HG03175 (cell line): ENCODE results near the gene SLFN12.
"Not testable (repeated sequence)": the region's sequence is repeated elsewhere in the genome, so short reads cannot be mapped to it uniquely, and the experiment has no call there.

Source experiments
- ATAC-seq: cut with Tn5 transposase; IDR thresholded peaks from one replicate; pipeline ENCODE4 v1.9.1; 2021; ENCODE audit warnings: mild to moderate bottlenecking, moderate library complexity; ENCODE audit not compliant: unreplicated experiment

Gene SLFN12

GRCh38 chr17:35414247-35414646 lies 18.1 kb downstream of the SLFN12 start:
- no peak for ATAC-seq

- no peak for ATAC-seq
Observed at GRCh38 chr17:35407531-35407930, 24.8 kb downstream of the SLFN12 start.

DNA sequence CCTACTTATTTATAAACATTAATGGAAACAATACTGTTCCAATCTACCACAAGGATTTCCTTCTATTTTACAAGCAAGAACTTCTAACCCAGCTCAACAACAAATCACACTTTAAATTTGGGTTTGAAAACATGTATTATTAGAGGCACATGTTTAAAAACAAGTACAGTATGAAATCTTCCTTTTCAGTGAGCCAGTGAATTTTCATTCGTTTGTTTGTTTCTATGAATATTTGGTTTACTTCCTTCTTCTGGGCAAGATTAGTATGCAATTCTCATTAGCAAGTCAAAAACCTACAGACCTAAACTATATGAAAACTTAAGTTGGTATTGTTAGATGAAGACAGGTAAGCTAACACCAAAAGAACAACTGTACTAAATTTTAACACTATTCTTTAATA lies 25.7 kb downstream of the SLFN12 start:
- no peak for ATAC-seq

- no peak for ATAC-seq
Observed at GRCh38 chr17:35404360-35404759, 27.9 kb downstream of the SLFN12 start.

DNA sequence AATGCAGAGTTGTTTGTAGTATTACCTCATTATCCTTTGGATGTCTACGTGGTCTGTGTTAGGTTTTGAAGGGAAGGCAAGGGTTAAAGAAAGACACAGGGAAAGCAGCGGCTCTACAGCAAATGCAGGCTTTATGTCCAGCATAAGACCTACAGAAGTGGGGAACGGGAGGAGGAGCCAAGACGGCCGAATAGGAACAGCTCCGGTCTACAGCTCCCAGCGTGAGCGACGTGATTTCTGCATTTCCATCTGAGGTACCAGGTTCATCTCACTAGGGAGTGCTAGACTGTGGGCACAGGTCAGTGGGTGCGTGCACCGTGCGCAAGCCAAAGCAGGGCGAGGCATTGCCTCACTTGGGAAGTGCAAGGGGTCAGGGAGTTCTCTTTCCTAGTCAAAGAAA lies 38.5 kb downstream of the SLFN12 start:
- not testable (repeated sequence) for ATAC-seq

DNA sequence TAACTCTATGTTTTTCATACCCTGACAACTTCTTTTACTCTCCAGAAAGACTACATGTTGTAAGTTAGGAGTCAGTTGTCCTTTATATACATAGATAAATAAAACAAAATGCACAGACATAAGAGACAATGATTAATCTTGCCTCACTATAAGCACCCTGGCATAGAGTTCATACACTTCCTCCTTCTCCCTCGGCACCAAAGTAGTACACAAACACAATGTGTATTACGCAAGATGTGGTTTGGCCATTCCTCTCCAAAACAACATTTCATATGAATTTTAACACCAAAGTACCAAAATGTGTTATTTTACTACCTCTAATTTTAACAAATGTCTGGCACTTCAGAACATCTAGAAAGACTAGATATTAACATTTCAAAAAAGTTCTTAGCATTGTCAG lies 41.6 kb downstream of the SLFN12 start:
- ATAC-seq: no peak

DNA sequence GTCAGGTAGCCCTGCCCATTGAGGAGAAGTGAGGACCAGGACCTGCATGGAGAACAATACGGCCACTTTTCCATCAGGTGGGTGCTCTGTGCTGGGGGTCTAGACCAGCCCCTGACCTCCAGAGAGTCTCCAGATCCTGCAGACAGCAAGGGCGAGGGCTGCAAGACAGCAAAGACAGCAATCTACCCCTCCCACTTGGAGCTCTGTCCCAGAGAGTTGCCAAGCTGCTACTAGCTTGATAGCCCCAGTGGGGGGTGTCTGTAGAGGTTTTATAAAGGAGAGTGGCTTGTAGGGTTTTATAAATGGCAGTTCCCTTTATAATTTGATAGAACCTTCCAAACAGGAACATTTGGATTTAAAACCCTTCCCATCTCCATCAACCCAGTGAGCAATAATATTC lies 42.1 kb downstream of the SLFN12 start:
- ATAC-seq: no peak

- ATAC-seq: no peak
Observed at GRCh38 chr17:35387496-35387895, 44.8 kb downstream of the SLFN12 start.

DNA sequence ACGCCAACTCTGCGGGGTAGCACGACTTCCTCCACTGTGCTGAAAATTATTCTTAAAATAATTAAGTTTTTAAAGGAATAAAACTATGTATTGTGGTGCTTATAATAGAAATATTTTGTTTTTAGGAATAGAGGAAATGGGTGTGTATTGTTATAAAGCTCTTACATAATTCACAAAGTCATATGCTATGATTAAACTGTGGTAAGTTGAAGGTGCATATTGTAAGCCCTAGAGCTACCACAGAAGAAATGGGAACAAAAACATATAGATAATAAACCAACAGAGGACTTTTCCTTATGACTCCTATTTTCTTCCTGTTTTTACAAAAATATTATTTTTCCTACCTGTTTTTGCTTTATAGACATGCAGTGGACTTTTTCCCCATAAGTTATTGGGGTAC lies 54.6 kb downstream of the SLFN12 start:
- no peak for ATAC-seq

- no peak for ATAC-seq
Observed at GRCh38 chr17:35377068-35377467, 55.2 kb downstream of the SLFN12 start.

DNA sequence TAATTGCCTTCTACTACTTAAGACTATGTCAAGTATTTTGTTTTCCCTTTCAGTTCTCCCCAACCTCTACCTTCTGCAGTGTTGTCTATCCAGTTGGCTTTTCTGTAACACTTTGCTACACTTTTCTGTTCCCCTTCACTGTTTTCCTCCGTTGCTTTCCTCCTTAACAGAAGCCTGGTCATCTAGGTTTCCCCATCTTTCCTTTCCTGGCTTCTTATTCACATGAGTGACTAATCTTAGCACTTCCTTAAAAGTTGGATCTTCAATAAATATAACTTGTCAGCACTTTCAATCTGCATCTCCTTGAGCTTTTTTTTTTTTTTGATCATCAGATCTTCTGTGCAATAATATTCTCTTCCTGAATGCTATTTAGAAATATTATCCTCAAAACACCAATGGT lies 56.1 kb downstream of the SLFN12 start:
- ATAC-seq: no peak

- ATAC-seq: no peak
Observed at GRCh38 chr17:35374766-35375344, 57.4 kb downstream of the SLFN12 start.

GRCh38 chr17:35373984-35374765 lies 58.1 kb downstream of the SLFN12 start:
- ATAC-seq: peak; percentile 43

GRCh38 chr17:35373534-35373983 lies 58.7 kb downstream of the SLFN12 start, which contains the start of gene SLFN11:
TSS of gene SLFN11 (minus strand) at chr17:35373621. CDS start at chr17:35363807, 9,814 bp downstream.
- ATAC-seq: peak; percentile 49

DNA sequence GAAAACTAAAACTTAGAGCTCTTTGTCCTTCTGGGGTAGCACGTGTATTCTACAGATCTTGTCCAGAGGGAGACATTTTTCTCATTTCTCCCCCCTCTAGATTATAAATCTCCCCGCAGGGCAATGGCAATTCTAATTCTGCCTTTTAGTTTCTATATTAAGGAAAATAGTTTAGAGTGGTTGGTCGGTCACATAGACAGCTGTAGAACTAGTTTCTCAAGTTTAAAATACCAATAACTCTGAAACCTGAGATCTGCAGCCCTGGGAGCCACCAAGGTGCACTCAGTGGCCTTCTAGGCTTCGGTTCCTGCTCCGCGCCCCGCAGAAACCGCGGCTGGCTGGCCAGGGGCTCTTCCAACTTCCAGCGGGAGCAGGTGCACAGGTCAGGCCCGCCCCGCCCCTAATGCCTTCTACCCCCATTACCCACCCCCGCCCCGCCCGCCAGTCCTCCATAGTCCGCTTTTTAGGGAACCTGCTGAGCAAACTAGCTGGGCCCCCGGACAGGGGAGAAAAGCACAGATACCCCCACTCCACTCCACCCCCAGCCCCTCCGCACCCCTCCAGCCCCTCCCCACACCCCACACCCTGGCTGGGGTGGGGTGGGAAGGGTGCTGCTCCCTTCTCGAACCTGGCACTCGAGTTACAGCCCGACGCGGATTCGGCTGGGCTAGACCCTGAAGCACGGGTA lies 59.3 kb downstream of the SLFN12 start:
- no peak for ATAC-seq

DNA sequence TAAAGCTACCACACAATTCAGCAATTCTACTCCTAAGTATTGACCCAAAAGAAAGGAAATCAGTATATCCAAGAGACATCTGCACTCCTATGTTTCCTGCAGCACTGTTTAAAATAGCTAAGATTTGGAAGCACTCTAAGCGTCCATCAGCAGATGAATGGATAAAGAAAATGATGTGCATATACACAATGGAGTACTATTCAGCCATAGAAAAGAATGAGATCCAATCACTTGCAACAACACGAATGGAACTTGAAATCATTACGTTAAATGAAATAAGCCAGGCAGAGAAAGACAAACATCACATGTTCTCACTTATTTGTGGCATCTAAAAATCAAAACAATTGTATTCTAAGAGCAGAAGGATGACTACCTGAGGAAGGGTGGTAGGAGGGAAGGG lies 60.4 kb downstream of the SLFN12 start:
- ATAC-seq: no peak

- peak; percentile 97 for ATAC-seq
Observed at GRCh38 chr17:35368081-35368830, 64.0 kb downstream of the SLFN12 start.

GRCh38 chr17:35361027-35361426 lies 71.3 kb downstream of the SLFN12 start:
- no peak for ATAC-seq
